Tibial nerve (tissue), 4 donors: ENCODE data around the gene ELF2. TPM values are rescaled to one million over a fixed set of nuclear protein-coding genes. Genes with fewer than 3 reads are reported as not detected.
"Not testable (repeated sequence)": the region's sequence is repeated elsewhere in the genome, so short reads cannot be mapped to it uniquely, and the experiment has no call there.

Source experiments
- DNase-seq, 2 donors: peaks; one replicate each; pipeline ENCODE4 v3.0.0-alpha.2; 2019; ENCODE audit warnings: low spot score in 2 of 2
- H3K27ac ChIP-seq, 4 donors: fragments of 200-600 bp; sonication (generic) in 3 of 4; one replicate each; pipeline ENCODE4 v1.5.1; 2017 to 2019; ENCODE audit warnings: mild to moderate bottlenecking in 1 of 4
- H3K27me3 ChIP-seq, 2 donors: fragments of 200-600 bp; sonication (generic) in 1 of 2; one replicate each; pipeline versions ENCODE4 v1.5.1 to v1.6.0; 2017 to 2019
- H3K36me3 ChIP-seq, 3 donors: fragments of 200-600 bp; sonication (generic); one replicate each; pipeline ENCODE4 v1.5.1; 2018 to 2019
- H3K4me1 ChIP-seq, 4 donors: fragments of 200-600 bp; sonication (generic) in 3 of 4; one replicate each; pipeline ENCODE4 v1.5.1; 2017 to 2019
- H3K4me3 ChIP-seq, 4 donors: fragments of 200-600 bp; sonication (generic) in 3 of 4; one replicate each; pipeline ENCODE4 v1.5.1; 2017 to 2019; ENCODE audit warnings: mild to moderate bottlenecking in 1 of 4, moderate library complexity in 1 of 4
- H3K9me3 ChIP-seq, 4 donors: fragments of 200-600 bp; sonication (generic) in 3 of 4; one replicate each; pipeline ENCODE4 v1.5.1; 2017 to 2019
- CTCF ChIP-seq, 5 experiments: fragments of 200-600 bp in 3 of 5; fragments of 450-650 bp in 2 of 5; sonication (generic) in 3 of 5; IDR thresholded peaks; one replicate each; pipeline ENCODE4 v1.5.1; 2016 to 2019; ENCODE audit warnings: antibody characterized with exemption in 5 of 5, mild to moderate bottlenecking in 3 of 5, moderate library complexity in 2 of 5
- EP300 ChIP-seq, 2 donors: sonication (generic); formaldehyde crosslinking; IDR thresholded peaks; one replicate each; pipeline ENCODE4 v1.6.1; 2017; ENCODE audit warnings: antibody characterized with exemption in 2 of 2, mild to moderate bottlenecking in 1 of 2
- POLR2A ChIP-seq, 2 donors: fragments of 450-650 bp; IDR thresholded peaks; one replicate each; pipeline ENCODE4 v1.6.1; 2017; ENCODE audit warnings: antibody characterized with exemption in 2 of 2, mild to moderate bottlenecking in 2 of 2, moderate library complexity in 2 of 2
- WGBS, 2 donors: methylation state at CpG; one replicate each; pipeline ENCODE4 v1.1.5; 2018; 5-methylcytosine and 5-hydroxymethylcytosine counted together
- total RNA-seq, 4 donors: library from RNA; depleted of rRNA; stranded (reverse); fragments of >200 nt; gene quantifications; one replicate each; pipeline ENCODE4 v1.1.0, GENCODE V29; 2016

Gene ELF2
- total RNA-seq, 4 donors from 2014 or later: 47.1 to 62.8 (median 54.1) TPM

GRCh38 chr4:139200506-139200905, 23.5 kb upstream of the ELF2 start:
- H3K9me3 ChIP-seq: no peaks in the 10 kb centered on the region
- DNase-seq: no peak
- no peaks in the 10 kb centered on the region for H3K4me1 ChIP-seq
- 90 to 91% methylated on average over 4 of the region's 4 CpGs for WGBS, 2 donors
- no peak for TF ChIP-seq CTCF (IDR thresholded peaks at IDR 0.05)
- no peak for TF ChIP-seq EP300 (IDR thresholded peaks at IDR 0.05)
- TF ChIP-seq POLR2A (IDR thresholded peaks at IDR 0.05): no peak
- no peak overlapping the region for H3K27ac ChIP-seq
- no peak overlapping the region for H3K4me3 ChIP-seq
- no peaks in the 10 kb centered on the region for H3K36me3 ChIP-seq
- no peaks in the 10 kb centered on the region for H3K27me3 ChIP-seq

- no peaks in the 10 kb centered on the region for H3K9me3 ChIP-seq
- H3K4me3 ChIP-seq: no peak overlapping the region
- no peaks in the 10 kb centered on the region for H3K27me3 ChIP-seq
- TF ChIP-seq POLR2A (IDR thresholded peaks at IDR 0.05): no peak
- TF ChIP-seq EP300 (IDR thresholded peaks at IDR 0.05): no peak
- TF ChIP-seq CTCF (IDR thresholded peaks at IDR 0.05): no peak
- DNase-seq: no peak
- no peak overlapping the region for H3K27ac ChIP-seq
- WGBS, 2 donors: 82 to 86% methylated on average over 4 of the region's 4 CpGs
- H3K36me3 ChIP-seq: no peaks in the 10 kb centered on the region
- no peaks in the 10 kb centered on the region for H3K4me1 ChIP-seq
Observed at GRCh38 chr4:139200102-139200501, 23.1 kb upstream of the ELF2 start.

GRCh38 chr4:139197214-139197613, 20.2 kb upstream of the ELF2 start:
- WGBS, 2 donors: 88 to 92% methylated on average over 4 of the region's 4 CpGs

GRCh38 chr4:139196462-139196861, 19.4 kb upstream of the ELF2 start:
- no peaks in the 10 kb centered on the region for H3K9me3 ChIP-seq
- H3K27ac ChIP-seq: no peak overlapping the region
- H3K27me3 ChIP-seq: no peaks in the 10 kb centered on the region
- no peaks in the 10 kb centered on the region for H3K36me3 ChIP-seq
- TF ChIP-seq CTCF (IDR thresholded peaks at IDR 0.05) (no peak), EP300 (IDR thresholded peaks at IDR 0.05) (no peak), POLR2A (IDR thresholded peaks at IDR 0.05) (no peak)
- H3K4me3 ChIP-seq: no peak overlapping the region
- DNase-seq: no peak
- no peaks in the 10 kb centered on the region for H3K4me1 ChIP-seq
- 56 to 73% methylated on average over 3 of the region's 3 CpGs for WGBS, 2 donors

More at GRCh38 chr4:139197214-139197613, 20.2 kb upstream of the ELF2 start:
- not testable (repeated sequence) for H3K36me3 ChIP-seq, DNase-seq, H3K9me3 ChIP-seq, H3K27me3 ChIP-seq, H3K27ac ChIP-seq, H3K4me1 ChIP-seq, H3K4me3 ChIP-seq

GRCh38 chr4:139191373-139191772, 14.4 kb upstream of the ELF2 start:
- H3K27me3 ChIP-seq: no peaks in the 10 kb centered on the region
- H3K36me3 ChIP-seq: no peaks in the 10 kb centered on the region
- no peak for DNase-seq
- no peaks in the 10 kb centered on the region for H3K4me1 ChIP-seq
- H3K4me3 ChIP-seq: no peak overlapping the region
- TF ChIP-seq POLR2A (IDR thresholded peaks at IDR 0.05) (no peak), EP300 (IDR thresholded peaks at IDR 0.05) (no peak), CTCF (IDR thresholded peaks at IDR 0.05) (no peak)
- H3K9me3 ChIP-seq: no peaks in the 10 kb centered on the region
- no peak overlapping the region for H3K27ac ChIP-seq
- 80 to 83% methylated on average over 2 of the region's 2 CpGs for WGBS, 2 donors

GRCh38 chr4:139189972-139190371, 13.0 kb upstream of the ELF2 start:
- 85 to 90% methylated on average over 7 of the region's 7 CpGs for WGBS, 2 donors
- Histone ChIP-seq H3K4me1 (no peaks in the 10 kb centered on the region), H3K27me3 (no peaks in the 10 kb centered on the region), H3K36me3 (no peaks in the 10 kb centered on the region), H3K27ac (no peak overlapping the region), H3K9me3 (no peaks in the 10 kb centered on the region), H3K4me3 (no peak overlapping the region)
- TF ChIP-seq POLR2A (IDR thresholded peaks at IDR 0.05) (no peak), CTCF (IDR thresholded peaks at IDR 0.05) (no peak), EP300 (IDR thresholded peaks at IDR 0.05) (no peak)
- no peak for DNase-seq
